ENCODE measurements around the gene IL36B.

IL36B gene

GRCh38 chr2:113021312-113021711 is 31.4 kb downstream of the IL36B start:
- intact Hi-C loops (cut with DNase I): no loop called here
- no peak for DNase-seq

DNA sequence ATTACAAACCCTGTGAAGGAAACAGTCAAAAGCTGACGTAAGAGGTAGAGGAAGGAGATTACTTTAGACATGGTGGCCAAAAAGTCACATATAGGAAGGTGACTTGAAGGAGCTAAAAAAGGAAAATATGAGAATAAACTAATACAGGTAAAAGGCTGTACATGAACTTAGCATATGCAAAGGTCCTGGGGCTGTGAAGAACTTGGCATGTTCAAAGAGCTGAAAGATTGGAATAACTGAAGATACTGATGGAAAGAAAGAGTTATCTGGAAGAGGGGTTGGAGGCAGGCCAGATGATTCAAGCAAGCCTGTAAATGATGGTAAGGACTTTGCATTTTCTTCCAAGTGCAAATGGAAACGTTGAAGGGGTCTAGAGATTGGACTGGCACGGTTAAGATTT is 34.2 kb downstream of the IL36B start:
- no peak for DNase-seq
- intact Hi-C loops (cut with DNase I): no loop called here

DNA sequence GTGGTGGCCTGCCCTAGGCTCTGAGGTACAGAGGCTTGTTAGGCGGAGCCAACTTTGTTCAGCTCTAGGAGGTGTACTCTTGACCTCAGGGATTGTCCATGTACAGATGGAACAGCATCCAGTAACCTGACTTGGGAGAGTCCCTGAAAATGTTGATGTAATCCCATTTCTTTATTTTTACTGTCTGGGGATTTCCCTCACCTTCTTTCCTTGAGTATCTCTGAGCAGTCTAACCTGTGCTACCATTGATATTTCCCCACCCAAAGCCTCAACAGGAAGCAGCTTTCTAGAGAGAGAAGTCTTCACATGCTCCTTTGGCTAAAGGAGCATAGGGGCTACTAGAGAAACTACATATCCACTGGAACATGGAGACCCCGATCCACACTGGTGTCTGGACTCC is 37.0 kb downstream of the IL36B start:
- intact Hi-C loops (cut with DNase I): no loop called here
- DNase-seq: no peak

- intact Hi-C loops (cut with DNase I): no loop called here
- no peak for DNase-seq
These were observed 37.6 kb downstream of the IL36B start for GRCh38 chr2:113015042-113015441.

DNA sequence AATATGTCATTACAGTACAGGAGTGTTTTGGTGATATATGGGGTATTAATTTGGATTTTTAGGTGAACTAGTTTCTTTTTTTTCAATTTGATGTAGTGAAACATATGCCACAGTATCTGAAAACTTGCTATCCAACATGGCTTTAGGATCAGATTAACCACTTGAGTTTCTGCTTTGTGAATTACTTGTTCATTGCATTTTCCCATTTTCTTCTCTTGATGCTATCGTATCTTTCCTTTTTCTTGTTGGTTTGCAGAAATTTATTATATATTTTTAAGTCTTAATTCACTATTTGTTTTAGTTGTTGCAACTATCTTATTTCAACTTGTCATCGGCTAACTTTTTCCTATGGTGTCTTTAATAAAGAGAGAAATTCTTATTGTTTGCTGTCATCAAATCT is 38.6 kb downstream of the IL36B start:
- DNase-seq: no peak
- intact Hi-C loops (cut with DNase I): no loop called here

DNA sequence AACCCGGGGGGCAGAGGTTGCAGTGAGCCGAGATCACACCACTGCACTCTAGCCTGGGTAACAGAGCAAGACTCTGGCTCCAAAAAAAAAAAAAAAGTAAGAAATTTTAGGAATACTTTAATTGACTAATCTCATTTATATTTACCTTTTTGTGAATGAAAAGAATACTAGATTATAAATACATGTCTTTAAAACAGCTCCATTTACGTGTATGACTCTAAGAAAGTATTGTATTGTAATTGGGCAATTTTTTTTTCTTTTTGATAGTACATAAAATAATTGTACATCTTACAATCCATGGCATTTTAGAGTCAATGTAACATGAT is 39.4 kb downstream of the IL36B start:
- intact Hi-C loops (cut with DNase I): no loop called here
- DNase-seq: no peak

DNA sequence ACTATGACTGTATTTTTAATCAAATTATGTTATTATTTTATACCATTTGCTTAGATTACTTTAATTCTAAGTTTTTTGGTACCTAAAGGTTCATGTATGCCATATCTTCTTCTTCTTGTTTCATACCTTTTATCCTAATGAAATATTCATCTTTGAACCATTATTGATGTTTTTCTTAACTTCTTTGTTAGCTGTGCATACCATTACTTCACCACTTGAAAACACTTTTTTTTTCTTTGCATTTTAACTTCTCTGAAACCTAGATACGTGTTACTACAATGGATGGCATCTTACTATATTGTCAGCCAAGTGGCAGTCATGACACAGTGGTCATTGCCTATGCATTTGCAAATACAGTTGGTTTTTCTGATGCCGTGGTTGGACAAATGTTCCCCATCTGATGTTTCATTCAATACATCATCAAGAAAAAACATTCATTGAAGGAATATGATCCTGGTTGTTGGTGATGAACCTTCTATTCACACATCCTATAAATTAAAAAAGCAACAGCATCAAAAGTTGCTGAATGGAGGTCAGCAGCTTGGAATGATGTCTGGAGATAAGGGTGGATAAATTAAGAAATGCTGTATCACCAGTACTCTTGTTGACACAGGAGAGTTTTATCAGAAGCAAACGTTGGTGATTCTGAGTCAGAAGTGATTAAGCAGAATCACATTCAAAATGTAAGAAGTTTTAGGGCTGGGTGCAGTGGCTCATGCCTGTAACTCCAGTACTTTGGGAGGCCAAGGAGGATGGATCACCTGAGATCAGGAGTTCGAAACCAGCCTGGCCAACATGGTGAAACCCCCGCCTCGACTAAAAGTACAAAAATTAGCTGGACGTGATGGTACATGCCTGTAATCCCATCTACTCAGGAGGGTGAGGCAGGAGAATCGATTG is 40.0 kb downstream of the IL36B start:
- DNase-seq: no peak
- intact Hi-C loops (cut with DNase I): no loop called here

DNA sequence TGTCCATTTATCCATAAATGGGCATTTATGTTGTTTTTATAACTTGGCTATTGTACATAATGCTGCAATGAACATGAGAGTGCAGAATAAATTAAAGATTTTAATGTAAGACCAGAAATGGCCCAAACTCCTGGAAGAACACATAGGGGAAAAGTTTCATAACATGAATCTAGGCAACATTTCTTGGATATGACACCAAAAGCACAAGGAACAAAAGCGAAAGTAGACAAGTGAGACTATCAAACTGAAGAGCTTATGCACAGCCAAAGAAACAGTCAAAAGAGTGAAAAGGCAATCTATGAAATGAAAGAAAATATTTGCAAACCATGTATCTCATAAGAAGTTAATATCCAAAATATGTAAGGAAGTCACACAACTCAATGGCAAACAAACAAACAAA is 41.6 kb downstream of the IL36B start:
- no peak for DNase-seq
- intact Hi-C loops (cut with DNase I): no loop called here

DNA sequence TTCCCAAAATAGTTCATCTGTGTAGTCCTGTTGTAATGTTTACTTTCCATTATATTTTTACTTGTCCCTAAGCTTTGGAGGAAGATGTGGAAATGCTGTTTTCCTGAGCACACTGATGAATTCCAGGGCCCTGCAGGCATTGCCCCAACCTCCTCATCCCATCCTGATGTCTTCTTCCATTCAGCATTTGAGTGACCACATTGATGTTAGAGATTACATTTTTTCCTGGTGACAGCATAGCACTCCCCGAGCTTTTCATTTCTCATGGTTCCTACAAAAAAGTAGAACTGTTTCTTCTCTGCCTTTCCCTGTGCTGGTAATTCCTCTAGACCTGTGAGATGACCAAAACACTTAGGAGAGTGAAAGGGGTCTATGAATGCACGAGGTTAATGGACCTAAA is 42.6 kb downstream of the IL36B start:
- intact Hi-C loops (cut with DNase I): no loop called here
- no peak for DNase-seq

DNA sequence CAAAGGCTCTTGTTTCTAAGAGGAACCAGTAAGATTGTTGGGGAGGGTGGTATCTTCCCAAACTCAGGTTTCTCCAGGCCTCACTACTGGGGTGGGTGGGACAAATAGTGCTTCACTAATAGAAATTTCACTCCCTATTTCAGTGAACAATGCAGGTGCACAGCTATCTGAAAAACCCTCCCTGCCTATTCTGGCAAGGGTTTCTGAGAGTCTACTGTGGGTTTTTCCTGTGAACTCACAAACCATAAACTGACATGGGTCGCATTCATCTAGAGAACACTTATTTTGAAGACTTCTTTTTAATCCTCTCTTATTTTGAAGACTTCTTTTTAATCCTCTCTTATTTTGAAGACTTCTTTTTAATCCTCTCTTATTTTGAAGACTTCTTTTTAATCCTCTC is 43.0 kb downstream of the IL36B start:
- intact Hi-C loops (cut with DNase I): no loop called here
- DNase-seq: no peak

GRCh38 chr2:113007250-113007649 is 45.4 kb downstream of the IL36B start:
- intact Hi-C loops (cut with DNase I): no loop called here
- no peak for DNase-seq

GRCh38 chr2:113005030-113005509 is 47.6 kb downstream of the IL36B start, which contains the start of gene IL36A:
IL36A (plus strand) TSS chr2:113005459; CDS start chr2:113005872, 413 bp downstream.
- no peak for DNase-seq
- intact Hi-C loops (cut with DNase I): no loop called here

- DNase-seq: no peak
- intact Hi-C loops (cut with DNase I): no loop called here
These were observed 50.0 kb downstream of the IL36B start for GRCh38 chr2:113002677-113003076.

- no peak for DNase-seq
- intact Hi-C loops (cut with DNase I): no loop called here
These were observed 52.2 kb downstream of the IL36B start for GRCh38 chr2:113000436-113000835.

- intact Hi-C loops (cut with DNase I): no loop called here
- DNase-seq: no peak
These were observed 55.5 kb downstream of the IL36B start for GRCh38 chr2:112997151-112997550.

GRCh38 chr2:112996635-112997034 is 56.0 kb downstream of the IL36B start:
- DNase-seq: no peak
- intact Hi-C loops (cut with DNase I): no loop called here

DNA sequence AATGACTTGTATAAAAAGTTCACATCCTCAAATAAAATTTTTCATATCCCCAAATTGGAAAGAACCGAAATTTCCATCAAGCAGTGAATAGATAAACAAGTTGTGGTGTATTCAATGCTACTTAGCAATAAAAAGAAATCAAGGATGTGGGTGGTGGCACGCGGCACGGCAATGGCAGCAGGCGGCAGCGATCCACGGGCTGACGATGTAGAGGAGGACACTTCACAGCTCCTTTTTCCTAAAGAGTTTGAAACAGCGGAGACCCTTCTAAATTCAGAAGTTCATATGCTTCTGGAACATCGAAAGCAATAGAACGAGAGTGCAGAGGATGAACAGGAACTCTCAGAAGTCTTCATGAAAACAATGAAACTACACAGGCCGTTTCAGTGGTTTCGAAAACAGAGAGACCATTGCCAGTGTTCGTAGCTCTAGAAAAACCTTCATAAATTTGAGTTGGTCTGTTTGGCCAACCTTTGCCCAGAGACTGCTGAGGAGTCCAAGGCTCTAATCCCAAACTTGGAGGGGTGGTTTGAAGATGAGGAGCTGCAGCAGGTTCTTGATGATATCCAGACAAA is 57.2 kb downstream of the IL36B start:
- DNase-seq: no peak
- intact Hi-C loops (cut with DNase I): no loop called here

GRCh38 chr2:112994648-112995047 is 58.0 kb downstream of the IL36B start:
- intact Hi-C loops (cut with DNase I): no loop called here
- DNase-seq: no peak

- DNase-seq: no peak
- intact Hi-C loops (cut with DNase I): no loop called here
These were observed 58.8 kb downstream of the IL36B start for GRCh38 chr2:112993831-112994230.

DNA sequence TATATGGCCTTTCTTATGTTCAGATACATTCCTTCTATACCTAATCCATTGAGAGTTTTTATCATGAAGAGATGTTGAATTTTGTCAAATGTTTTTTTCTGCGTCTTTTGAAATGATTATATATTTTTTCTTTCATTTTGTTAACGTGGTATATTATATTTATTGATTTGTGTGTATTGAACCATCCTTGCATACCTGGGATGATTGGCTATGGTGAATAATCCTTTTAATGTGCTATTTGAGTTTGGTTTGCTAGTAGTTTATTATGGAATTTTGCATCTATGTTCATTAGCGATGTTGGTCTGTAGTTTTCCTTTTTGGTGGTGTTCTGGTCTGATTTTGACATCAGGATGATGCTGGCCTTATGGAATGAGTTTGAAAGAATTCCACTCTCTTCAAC is 63.1 kb downstream of the IL36B start:
- intact Hi-C loops (cut with DNase I): no loop called here
- no peak for DNase-seq

- intact Hi-C loops (cut with DNase I): no loop called here
These were observed 67.6 kb downstream of the IL36B start for GRCh38 chr2:112985090-112985489.

More at GRCh38 chr2:112985090-112985489, 67.6 kb downstream of the IL36B start:
- DNase-seq: no peak

All from head of caudate nucleus (tissue), 42 donors.